Adipocyte (in vitro differentiated cells): ENCODE measurements around the gene CAPN10.

ENCODE experiments used
- DNase-seq: peaks from one replicate; pipeline ENCODE4 v3.0.0-alpha.2; 2015; ENCODE audit warnings: low read depth
- H3K27me3 ChIP-seq: replicated peaks from 2 replicates; pipeline ENCODE4 v1.7.0; 2013; ENCODE audit warnings: mild to moderate bottlenecking, low read length, moderate library complexity; ENCODE audit not compliant: control insufficient read depth, insufficient read depth
- H3K36me3 ChIP-seq: 2 replicates; pipeline ENCODE4 v1.7.0; 2013; ENCODE audit warnings: low read length, mild to moderate bottlenecking, moderate library complexity; ENCODE audit not compliant: control insufficient read depth, insufficient read depth, severe bottlenecking
- H3K4me1 ChIP-seq: 2 replicates; pipeline ENCODE4 v1.7.0; 2013; ENCODE audit warnings: mild to moderate bottlenecking, low read length, moderate library complexity; ENCODE audit not compliant: control insufficient read depth, insufficient read depth
- H3K4me3 ChIP-seq: 2 replicates; pipeline ENCODE4 v1.7.0; 2013; ENCODE audit warnings: mild to moderate bottlenecking, low read length, moderate library complexity
- H3K9ac ChIP-seq: 2 replicates; pipeline ENCODE4 v1.7.0; 2013; ENCODE audit warnings: mild to moderate bottlenecking, low read length, moderate library complexity
- H3K9me3 ChIP-seq: 2 replicates; pipeline ENCODE4 v1.7.0; 2013; ENCODE audit warnings: mild to moderate bottlenecking, low read length, moderate library complexity; ENCODE audit not compliant: control insufficient read depth

CAPN10 gene

GRCh38 chr2:240594511-240595380 lies 8.2 kb downstream of the CAPN10 start:
- H3K27me3 ChIP-seq, result no peaks in the 10 kb centered on the region
- no peak overlapping the region for H3K4me3 ChIP-seq
- peaks cover 24% of the 10 kb centered on the region for H3K36me3 ChIP-seq
- H3K9me3 ChIP-seq, result no peaks in the 10 kb centered on the region
- no peaks in the 10 kb centered on the region for H3K4me1 ChIP-seq
- H3K9ac ChIP-seq, result no peak overlapping the region
- no peak for DNase-seq

GRCh38 chr2:240595381-240596079 lies 9.0 kb downstream of the CAPN10 start:
- Histone ChIP-seq H3K4me3 (no peak overlapping the region), H3K9me3 (no peaks in the 10 kb centered on the region), H3K9ac (no peak overlapping the region), H3K36me3 (peaks cover 18% of the 10 kb centered on the region), H3K4me1 (no peaks in the 10 kb centered on the region), H3K27me3 (no peaks in the 10 kb centered on the region)
- DNase-seq, result no peak

GRCh38 chr2:240596080-240596460 lies 9.5 kb downstream of the CAPN10 start:
- no peak overlapping the region for H3K9ac ChIP-seq
- no peak overlapping the region for H3K4me3 ChIP-seq
- no peaks in the 10 kb centered on the region for H3K9me3 ChIP-seq
- no peaks in the 10 kb centered on the region for H3K4me1 ChIP-seq
- no peak for DNase-seq
- peaks cover 14% of the 10 kb centered on the region for H3K36me3 ChIP-seq
- no peaks in the 10 kb centered on the region for H3K27me3 ChIP-seq

GRCh38 chr2:240596491-240596931 lies 10.0 kb downstream of the CAPN10 start:
- Histone ChIP-seq H3K4me1 (no peaks in the 10 kb centered on the region), H3K4me3 (no peak overlapping the region), H3K9ac (no peak overlapping the region), H3K36me3 (peaks cover 12% of the 10 kb centered on the region), H3K9me3 (no peaks in the 10 kb centered on the region), H3K27me3 (no peaks in the 10 kb centered on the region)
- no peak for DNase-seq

GRCh38 chr2:240597054-240597418 lies 10.5 kb downstream of the CAPN10 start:
- Histone ChIP-seq H3K27me3 (no peaks in the 10 kb centered on the region), H3K4me3 (no peak overlapping the region), H3K4me1 (no peaks in the 10 kb centered on the region), H3K36me3 (peaks cover 10% of the 10 kb centered on the region), H3K9me3 (no peaks in the 10 kb centered on the region), H3K9ac (no peak overlapping the region)
- no peak for DNase-seq

GRCh38 chr2:240597419-240598181 lies 11.1 kb downstream of the CAPN10 start:
- Histone ChIP-seq H3K9me3 (no peaks in the 10 kb centered on the region), H3K9ac (no peak overlapping the region), H3K4me1 (no peaks in the 10 kb centered on the region), H3K27me3 (no peaks in the 10 kb centered on the region), H3K36me3 (peaks cover 8% of the 10 kb centered on the region), H3K4me3 (no peak overlapping the region)
- DNase-seq, result no peak

- H3K4me3 ChIP-seq, result no peak overlapping the region
- no peaks in the 10 kb centered on the region for H3K9me3 ChIP-seq
- no peak overlapping the region for H3K9ac ChIP-seq
- H3K4me1 ChIP-seq, result no peaks in the 10 kb centered on the region
- H3K27me3 ChIP-seq, result no peaks in the 10 kb centered on the region
- DNase-seq, result no peak
- H3K36me3 ChIP-seq, result peaks cover 8% of the 10 kb centered on the region
These were observed 11.9 kb downstream of the CAPN10 start for GRCh38 chr2:240598311-240598911.

GRCh38 chr2:240599141-240599583 lies 12.6 kb downstream of the CAPN10 start:
- Histone ChIP-seq H3K9me3 (no peaks in the 10 kb centered on the region), H3K4me3 (no peak overlapping the region), H3K27me3 (no peaks in the 10 kb centered on the region), H3K36me3 (peaks cover 8% of the 10 kb centered on the region), H3K4me1 (no peaks in the 10 kb centered on the region), H3K9ac (no peak overlapping the region)
- DNase-seq, result no peak

- H3K4me1 ChIP-seq, result peaks cover 3% of the 10 kb centered on the region
- no peak overlapping the region for H3K4me3 ChIP-seq
- no peaks in the 10 kb centered on the region for H3K9me3 ChIP-seq
- peaks cover 8% of the 10 kb centered on the region for H3K36me3 ChIP-seq
- H3K27me3 ChIP-seq, result no peaks in the 10 kb centered on the region
- H3K9ac ChIP-seq, result no peak overlapping the region
- DNase-seq, result no peak
These were observed 14.0 kb downstream of the CAPN10 start for GRCh38 chr2:240600451-240600961.

- H3K9ac ChIP-seq, result no peak overlapping the region
- peaks cover 3% of the 10 kb centered on the region for H3K4me1 ChIP-seq
- no peaks in the 10 kb centered on the region for H3K27me3 ChIP-seq
- no peak overlapping the region for H3K4me3 ChIP-seq
- peaks cover 8% of the 10 kb centered on the region for H3K36me3 ChIP-seq
- no peaks in the 10 kb centered on the region for H3K9me3 ChIP-seq
- no peak for DNase-seq
These were observed 14.7 kb downstream of the CAPN10 start for GRCh38 chr2:240601061-240601830.
